GM19239 (cell line): ENCODE measurements around the gene DEFB132.
A peak's percentile ranks its signal among the peaks of the same experiment; 100 is the strongest.
"Not testable (repeated sequence)": the region's sequence is repeated elsewhere in the genome, so short reads cannot be mapped to it uniquely, and the experiment has no call there.

Experiments
- DNase-seq: peaks from one replicate; pipeline ENCODE4 v3.0.0; 2011; ENCODE audit warnings: low spot score; ENCODE audit not compliant: insufficient read length
- FAIRE-seq: peaks from 2 replicates; lab custom pipeline; 2011; peaks lifted over from hg19 to GRCh38; lab: Jason Lieb, UNC

The DEFB132 gene, protein sequence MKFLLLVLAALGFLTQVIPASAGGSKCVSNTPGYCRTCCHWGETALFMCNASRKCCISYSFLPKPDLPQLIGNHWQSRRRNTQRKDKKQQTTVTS

DNA sequence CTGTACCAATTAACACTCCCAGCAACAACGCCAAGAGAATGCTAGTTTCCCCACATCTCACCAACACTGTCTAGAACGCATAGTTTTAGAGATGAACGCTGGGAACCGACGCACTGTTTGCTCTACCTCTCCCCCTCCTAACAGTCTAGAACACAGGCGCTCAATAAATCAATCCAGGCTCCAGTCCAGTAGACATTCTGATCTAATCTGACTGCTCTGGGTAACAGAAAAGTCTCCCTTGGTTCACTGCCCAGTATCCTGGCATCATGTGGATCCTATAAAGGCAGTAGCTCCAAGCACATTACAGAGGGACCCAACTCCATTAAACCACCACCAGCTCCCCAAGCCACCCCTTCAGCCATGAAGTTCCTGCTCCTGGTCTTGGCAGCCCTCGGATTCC lies at the start of gene DEFB132:
DEFB132 (plus strand) TSS at position 306 of the 400 bp plus-strand sequence; CDS start at position 361, 55 bp downstream.
- DNase-seq (no peak), FAIRE-seq (no peak)

DNA sequence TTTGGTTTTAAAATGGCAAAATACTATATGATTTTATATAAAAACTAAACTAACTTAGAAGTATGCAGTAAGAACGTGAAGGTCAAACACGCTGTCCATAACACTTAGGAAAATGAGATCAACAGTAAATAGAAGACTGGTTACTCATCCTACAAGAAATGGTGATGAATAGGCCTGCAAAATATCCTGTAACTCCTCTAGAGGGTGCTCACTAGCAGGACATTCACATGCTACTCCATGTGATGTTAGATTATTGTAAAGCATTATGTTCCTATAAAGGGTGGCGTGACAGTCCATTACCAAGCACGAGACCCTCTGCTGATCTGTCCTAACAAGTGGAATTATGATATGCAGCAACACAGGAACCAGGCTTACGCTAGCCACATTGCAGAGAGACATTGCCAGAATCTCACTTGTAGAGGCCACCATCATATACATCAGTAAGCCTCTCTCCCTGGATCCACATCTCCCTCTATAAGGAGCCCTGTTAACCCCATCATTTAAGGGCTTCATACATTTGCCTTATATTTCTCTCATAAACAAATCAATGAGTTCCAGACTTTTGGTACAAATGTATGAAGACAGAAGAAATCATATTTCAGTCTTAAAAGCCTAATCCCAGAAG lies 48.5 kb upstream of the DEFB132 start:
- no peak for DNase-seq
- no peak for FAIRE-seq

DNA sequence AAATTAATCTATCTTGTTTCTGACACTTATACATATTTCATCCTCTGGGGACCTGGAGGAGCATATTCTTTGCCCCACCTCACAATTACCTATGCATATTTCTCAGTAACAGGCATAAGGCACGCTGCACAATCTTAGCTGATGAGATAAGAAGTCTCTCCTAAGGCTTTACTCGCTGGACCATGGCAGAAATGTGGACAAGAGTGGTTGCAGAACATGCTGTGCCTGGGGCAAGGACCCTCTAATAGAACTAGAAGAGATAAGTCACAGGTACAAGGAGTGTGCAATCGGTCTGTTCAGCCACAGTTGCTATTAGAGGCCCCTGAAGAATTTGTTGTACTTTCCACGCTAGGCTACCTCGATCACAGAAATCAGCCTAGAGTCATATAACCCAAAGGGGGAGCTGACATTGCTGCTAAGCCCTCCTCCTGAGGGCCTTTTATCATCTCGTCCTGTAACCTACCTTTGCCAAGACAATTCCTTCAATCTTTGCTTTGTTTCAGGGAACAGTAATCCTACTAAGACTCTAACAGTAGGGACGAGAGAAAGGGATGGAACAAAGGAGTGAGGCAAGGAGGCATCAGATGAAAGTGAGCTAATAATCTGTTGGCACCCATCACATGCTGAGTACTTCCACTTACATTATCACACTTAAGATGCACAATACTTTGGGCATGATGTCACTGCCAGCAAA lies 46.6 kb upstream of the DEFB132 start:
- DNase-seq (no peak), FAIRE-seq (no peak)

DNA sequence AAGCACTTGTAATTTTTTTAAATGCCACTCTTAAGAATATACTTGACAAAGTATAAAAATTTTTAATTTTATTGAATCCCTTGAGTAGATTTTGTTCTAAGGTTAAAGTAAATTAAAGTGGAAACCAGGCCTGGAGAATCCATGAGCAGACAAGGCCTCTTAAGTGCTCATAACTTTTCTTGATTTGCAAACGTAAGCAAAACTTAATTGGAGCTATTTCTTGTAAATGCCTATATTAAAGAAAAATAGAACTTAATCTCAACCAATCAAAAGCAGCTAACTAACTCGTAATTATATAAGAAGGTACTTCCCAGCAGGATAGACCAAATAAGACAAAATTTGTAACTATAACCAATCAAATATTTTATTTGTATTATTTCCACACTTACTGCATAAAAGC lies 43.1 kb upstream of the DEFB132 start:
- FAIRE-seq = no peak

DNA sequence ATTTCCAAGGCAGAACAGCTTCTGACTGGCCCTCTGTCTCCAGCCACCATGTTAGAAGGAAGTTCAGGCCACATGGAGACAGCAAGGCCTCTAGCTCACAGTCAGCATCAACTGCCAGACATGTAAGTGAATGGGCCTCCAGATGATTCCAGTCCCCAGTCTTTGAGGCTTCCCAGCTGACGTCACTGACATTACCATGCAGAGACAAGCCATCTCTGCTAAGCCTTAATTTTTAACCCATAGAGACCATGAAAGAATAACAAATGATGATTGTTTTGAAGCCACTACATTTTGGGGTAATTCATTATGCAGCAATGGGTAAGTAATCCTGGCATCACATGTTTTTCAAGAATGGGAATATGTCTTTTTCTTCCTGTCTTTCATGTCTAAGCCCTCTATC lies 41.7 kb upstream of the DEFB132 start:
- DNase-seq (no peak), FAIRE-seq (no peak)

More for the DNA sequence above, 43.1 kb upstream of the DEFB132 start:
- DNase-seq = no peak

DNA sequence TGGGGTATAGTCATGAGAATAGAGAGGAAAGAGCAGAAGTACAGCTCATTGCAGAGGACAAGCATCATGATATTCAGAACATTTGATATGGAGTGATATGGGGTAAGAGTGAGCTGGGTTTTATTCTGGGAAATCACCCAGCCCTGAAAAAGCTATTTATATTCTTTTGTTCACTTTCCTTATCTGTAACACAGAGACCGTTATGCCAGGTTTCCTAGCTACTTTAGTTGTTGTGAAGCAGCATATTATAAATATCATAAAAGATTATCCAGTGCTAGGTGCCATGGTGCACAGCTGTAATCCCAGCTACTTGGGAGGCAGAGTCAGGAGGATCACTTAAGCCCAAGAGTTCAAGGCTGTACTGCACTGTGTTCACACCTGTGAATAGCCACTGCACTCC lies 40.3 kb upstream of the DEFB132 start:
- FAIRE-seq (no peak), DNase-seq (no peak)

DNA sequence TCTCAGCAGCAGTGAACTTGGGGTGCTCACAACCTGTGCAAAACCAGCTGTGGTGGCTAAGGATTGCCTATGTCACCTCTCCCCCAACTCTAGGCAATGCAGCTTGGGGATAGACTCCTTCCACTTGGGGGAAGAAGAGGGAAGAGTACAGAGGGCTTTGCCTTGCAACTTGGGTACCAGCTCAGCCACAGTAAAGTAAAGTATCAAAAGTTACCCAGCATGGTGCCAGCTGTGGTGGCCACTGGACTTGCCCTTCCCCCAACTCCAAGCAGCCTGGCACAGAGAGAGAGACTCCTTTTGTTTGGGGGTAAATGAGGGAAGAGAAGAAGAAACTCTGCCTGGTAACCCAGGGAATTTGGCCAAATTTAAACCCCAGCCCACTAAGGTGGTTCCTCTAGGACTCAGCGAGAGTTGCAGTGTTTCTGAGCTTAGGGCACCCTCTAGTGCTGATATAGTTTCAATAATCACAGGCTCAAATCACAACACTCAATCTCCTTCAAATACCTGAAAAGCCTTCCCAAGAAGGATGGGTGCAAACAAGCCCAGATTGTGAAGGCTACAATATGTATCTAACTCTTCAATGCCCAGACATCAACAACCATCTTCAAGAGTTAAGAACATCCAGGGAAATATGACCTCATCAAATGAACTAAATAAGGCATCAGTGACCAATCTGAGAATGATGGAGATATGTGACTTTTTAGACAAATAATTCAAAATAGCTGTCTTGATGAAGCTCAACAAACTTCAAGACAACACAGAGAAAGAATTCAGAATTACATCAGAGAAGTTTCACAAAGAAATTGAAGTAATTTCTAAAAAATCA lies 38.0 kb upstream of the DEFB132 start:
- no peak for DNase-seq
- no peak for FAIRE-seq

DNA sequence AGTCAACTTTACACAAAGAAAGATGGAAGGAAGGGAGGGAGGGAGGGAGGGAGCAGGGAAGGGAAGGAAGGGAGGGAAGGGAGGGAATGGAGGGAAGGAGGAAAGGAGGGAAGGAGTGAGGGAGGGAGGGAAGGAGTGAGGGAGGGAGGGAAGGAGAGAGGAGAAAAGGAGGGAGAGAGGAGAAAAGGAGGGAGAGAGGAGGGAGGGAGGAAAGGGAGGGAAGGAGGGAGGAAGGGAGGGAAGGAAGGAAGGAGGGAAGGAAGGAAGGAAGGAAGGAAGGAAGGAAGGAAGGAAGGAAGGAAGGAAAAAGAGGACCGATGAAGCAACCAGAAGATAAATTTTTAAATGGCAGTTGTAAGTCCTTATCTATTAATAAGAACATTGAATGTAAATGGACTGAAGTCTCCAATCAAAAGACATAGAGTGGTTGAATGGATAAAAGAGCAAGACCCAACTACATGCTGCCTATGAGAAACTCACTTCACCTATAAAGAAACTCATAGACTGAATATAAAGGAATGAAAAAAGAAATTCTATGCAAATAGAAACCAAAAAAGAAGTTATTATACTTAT lies 36.2 kb upstream of the DEFB132 start:
- no peak for DNase-seq
- no peak for FAIRE-seq

DNA sequence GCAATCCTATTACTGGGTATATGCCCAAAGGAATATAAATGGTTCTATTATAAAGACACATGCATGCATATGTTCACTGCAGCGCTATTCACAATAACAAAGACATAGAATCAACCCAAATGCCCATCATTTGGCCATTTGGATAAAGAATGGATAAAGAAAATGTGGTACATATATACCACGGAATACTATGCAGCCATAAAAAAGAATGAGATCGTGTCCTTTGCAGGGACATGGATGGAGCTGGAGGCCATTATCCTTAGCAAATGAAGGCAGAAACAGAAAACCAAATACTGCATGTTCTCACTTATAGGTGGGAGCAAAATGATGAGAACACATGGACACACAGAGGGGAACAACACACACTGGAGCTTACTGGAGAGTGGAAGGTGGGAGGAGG lies 31.6 kb upstream of the DEFB132 start:
- FAIRE-seq, DNase-seq: not testable (repeated sequence)

DNA sequence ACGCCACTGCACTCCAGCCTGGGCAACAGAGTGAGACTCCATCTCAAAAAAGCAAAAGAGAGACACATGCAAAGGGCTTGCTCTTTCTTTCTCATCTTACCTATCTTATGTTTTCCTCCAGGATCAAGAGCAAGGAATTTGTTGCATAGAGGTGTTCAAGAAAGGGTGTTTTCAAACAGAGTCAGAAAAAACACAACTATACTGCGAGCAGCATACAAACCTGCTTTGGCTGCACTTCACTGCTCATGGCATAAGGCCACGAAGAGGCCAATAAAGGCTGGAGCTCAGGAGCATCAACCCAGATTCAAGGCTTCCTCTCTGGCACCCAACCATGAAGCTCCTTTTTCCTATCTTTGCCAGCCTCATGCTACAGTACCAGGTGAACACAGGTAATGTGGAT lies 30.6 kb upstream of the DEFB132 start, which contains the start of gene DEFB129:
DEFB129 (plus strand) TSS at position 301 of the 400 bp plus-strand sequence; CDS start at position 332, 31 bp downstream.
- no peak for FAIRE-seq

DNA sequence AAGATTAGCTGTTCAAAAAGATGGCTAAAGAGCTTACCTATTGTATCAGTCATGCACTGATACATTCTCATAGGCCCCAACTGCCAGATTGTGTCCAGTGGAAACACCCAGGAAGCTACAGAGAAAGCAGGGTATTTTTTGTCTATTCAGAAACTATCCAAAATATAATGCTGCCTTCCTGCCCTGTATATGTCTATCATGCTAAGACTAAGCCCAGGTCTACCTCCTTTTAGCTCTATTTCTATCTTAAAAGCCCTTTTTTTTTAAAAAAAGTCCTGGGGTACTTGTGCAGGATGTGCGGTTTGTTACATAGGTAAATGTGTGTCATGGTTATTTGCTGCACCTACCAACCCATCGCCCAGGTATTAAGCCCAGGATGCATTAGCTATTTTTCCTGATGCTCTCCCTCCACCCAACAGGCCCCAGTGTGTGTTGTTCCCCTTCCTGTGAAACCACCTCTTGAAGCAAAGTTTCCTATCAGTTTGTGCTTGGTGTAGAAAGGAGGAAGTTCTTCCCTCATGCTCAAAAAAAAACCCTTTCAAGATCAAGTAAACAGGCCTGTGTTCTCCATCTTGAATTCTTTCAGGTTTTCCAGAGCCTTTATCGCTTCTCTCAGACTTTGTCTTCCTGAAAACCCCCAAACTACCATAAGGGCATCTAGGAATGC lies 30.0 kb upstream of the DEFB132 start:
- peak; percentile 18 for FAIRE-seq
- no peak for DNase-seq

More for the DNA sequence above, 30.6 kb upstream of the DEFB132 start, which contains the start of gene DEFB129:
- no peak for DNase-seq

DNA sequence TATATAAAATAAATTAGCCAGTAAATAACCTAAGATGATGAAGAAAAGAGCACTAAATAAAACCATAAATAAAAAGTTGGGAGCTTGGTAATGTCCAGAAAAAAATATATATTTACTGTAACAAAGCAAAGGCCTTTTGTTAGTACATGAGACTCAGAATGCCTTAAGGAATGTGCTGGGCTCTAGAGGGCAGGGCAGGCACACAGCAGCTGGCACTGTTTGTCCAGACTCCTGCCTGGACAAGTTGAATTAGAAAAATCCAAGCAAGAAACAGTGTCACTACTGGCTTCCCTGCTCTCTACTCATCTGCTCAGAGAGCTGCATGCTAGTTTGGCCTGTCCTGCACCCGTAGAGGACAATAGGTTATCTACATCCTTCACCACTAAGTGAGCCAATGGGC lies 21.6 kb upstream of the DEFB132 start:
- no peak for DNase-seq
- no peak for FAIRE-seq

DNA sequence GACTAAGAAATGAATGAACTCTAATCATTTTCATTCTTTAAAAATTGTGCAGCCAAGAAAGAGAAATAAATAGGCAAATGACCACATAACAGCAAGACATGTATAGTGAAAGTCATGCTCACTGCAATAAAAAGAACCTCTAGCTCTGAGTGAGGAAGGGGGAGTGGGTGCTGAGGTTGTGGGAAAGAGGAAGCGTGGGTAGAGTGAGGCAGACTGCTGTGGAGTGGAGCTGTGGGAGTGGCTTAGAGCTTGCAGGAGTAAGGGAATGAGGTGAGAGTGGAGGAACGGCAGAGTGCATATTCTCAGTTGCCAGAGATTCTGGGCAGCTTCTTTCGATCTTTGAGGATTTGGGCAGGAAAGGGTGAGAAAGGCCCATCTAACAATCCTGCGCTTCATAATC lies 20.0 kb upstream of the DEFB132 start:
- DNase-seq (no peak), FAIRE-seq (peak; percentile 49)

DNA sequence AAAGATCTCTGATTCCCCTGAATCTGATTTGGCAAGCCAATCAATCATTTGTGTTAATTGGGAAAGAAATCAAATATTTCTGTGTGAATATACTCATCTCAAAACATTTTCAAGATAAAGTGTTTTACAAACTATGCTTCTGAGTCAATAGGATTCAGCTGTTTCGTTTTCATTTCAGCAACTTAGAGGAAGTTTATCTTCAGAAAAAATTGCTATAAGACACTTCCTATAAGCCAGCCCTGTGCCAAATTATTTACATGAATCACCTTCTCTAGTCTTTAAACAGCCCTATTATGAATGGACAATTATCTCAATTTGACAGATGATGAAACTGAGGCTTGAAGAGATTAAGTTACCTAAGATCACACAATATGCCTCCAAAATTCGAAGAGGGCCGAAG lies 19.6 kb upstream of the DEFB132 start:
- FAIRE-seq = no peak
- no peak for DNase-seq

DNA sequence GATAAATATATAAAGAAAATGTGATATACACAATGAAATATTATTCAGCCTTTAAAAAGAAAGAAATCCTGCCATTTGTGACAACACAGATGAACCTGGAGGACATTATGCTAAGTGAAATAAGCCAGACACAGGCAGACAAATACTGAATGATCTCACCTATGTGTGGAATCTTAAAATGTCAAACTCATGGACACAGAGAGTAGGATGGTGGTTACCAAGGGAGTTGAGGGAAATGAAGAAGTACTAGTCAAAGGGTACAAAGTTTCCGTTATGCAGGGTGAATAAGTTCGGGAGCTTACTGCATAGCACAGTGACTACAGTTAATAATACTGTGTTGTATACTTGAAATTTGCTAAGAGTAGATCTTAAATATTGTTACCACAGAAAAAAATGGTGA lies 14.6 kb upstream of the DEFB132 start:
- no peak for DNase-seq
- FAIRE-seq = no peak

DNA sequence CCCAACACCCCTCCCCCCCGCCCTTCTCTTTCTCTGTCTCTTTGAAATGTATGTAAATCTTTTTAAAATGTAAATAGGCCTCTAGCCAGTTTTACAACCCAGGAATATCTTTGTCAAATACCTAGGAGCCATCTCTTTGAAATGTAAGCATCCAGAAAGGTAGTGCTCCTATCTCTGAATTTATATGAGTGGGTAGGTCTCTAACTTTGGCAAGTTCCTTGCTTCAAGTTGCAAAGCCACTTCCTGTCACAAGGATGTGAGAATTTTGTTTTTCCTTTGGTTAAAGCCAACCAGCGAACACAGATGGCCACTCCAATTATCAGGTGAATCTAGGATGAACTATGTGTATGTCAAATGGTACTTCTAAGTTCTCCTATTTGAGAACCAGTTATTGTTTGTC lies 6.2 kb upstream of the DEFB132 start:
- DNase-seq = no peak
- no peak for FAIRE-seq

DNA sequence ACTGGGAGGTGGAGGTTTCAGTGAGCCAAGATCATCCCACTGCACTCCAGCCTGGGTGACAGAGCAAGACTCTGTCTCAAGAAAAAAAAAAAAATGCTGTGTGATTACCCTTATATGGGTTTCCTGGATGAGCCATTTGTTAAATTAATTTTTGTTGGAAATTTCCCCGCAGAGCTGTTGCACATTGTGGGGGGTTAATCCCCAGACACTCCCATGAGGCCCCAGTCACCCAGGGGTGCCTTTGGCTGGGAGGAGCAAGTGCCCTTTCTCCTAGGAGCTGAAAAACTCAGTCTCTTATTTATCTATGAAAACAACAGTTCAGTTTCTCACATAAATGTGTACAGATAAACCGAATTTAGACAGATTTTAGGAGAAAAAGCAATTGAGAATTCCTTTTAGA lies 4.7 kb upstream of the DEFB132 start:
- no peak for FAIRE-seq
- DNase-seq = no peak

DNA sequence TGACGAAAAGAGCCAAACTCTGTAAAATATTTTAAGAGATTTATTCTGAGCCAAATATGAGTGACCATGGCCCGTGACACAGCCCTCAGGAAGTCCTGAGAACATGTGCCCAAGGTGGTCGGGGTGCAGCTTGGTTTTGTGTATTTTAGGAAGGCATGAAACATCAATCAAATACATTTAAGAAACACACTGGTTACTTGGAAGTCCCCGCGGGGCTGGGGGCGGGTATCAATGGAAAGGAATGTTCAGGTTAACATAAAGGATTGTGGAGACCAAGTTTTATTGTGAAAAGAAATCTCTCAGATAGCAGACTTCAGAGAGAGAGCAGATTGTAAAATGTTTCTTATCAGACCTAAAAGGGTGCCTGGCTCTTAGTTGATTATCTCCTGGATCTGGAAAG lies 4.1 kb upstream of the DEFB132 start:
- FAIRE-seq, DNase-seq: not testable (repeated sequence)

DNA sequence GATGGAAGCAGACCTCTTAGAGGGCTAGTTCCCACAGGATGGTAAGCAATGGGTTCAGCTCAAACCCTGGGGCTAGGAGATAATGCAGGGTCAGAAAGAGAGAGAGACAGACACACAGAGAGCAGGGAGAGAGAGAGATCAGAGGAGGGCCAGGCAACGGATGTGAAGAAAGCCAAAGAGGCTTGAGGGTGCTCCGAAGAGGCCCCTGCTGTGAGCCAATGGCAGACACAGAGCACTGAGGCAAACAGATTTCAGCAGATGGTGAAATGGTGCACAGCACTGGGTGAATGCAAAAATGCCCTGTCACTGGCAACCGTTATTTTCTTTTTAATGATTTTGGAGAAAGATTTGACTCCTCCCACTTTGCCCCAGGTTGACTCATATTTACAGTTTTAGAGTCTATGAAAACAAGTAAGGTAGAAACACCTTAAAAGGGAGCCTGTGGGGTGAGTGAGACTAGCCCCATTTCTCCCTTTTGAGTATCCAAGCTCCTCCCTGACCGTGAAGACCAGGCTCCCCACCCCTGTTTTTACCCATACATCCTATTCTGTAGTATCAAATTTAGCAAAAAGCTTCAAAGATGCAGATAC lies 840 bp downstream of the DEFB132 start:
- no peak for FAIRE-seq
- DNase-seq = no peak
